ENCODE data around the gene AP3S2.

DNA sequence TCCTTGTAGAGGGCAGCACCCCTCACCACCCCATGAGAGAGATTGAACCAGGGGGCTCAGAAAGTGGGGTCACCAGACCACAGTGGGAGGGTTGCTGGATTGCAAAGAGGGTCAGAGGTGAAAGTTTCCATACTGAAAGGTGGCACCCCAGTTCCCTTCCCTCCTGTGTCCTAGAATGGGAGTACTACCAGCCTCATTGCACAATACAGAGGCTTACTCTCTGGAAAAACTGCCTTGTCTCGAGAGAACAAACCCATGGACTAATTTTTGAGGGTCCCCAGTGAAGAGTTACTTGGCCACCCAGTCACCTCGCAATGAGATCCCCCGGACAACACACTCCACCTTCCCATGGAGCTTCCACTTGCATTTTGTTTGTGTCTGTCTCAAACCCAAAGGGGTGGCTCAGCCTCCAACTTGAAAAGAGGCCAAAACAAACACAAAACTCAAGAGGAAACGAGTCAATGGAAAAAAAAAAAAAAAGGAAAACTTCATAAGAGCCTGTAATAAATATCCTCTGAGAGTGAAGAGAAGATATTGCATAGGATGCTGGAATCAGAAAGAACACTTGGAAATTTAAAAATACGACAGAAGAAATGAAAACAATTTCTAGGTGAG, 99.1 kb downstream of the AP3S2 start:
- TF ChIP-seq POLR2A (IDR thresholded peaks at IDR 0.05): no peak
- TF ChIP-seq, protein P1, sequence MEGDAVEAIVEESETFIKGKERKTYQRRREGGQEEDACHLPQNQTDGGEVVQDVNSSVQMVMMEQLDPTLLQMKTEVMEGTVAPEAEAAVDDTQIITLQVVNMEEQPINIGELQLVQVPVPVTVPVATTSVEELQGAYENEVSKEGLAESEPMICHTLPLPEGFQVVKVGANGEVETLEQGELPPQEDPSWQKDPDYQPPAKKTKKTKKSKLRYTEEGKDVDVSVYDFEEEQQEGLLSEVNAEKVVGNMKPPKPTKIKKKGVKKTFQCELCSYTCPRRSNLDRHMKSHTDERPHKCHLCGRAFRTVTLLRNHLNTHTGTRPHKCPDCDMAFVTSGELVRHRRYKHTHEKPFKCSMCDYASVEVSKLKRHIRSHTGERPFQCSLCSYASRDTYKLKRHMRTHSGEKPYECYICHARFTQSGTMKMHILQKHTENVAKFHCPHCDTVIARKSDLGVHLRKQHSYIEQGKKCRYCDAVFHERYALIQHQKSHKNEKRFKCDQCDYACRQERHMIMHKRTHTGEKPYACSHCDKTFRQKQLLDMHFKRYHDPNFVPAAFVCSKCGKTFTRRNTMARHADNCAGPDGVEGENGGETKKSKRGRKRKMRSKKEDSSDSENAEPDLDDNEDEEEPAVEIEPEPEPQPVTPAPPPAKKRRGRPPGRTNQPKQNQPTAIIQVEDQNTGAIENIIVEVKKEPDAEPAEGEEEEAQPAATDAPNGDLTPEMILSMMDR (IDR thresholded peaks at IDR 0.05): no peak
